OCI-LY7 (cell line): ENCODE data around the gene MARVELD3. TPM values are rescaled to one million over a fixed set of nuclear protein-coding genes. Genes with fewer than 3 reads are reported as not detected.

Experiments used
- BruUV-seq: library from RNA; stranded (reverse); fragments of 400-500 nt; replicated peaks from 2 replicates; lab custom pipeline; 2021; lab: Mats Ljungman, UMichigan
- CTCF ChIA-PET: fragments of 300-600 bp; sonication (Branson Sonifier 250); formaldehyde crosslinking; loops from one replicate; lab custom pipeline; 2022; ENCODE audit warnings: antibody characterized with exemption; ENCODE audit not compliant: unreplicated experiment; lab: Charles Lee
- POLR2A ChIA-PET: fragments of 300-600 bp; sonication (Branson Sonifier 250); formaldehyde crosslinking; loops from one replicate; lab custom pipeline; 2022; ENCODE audit warnings: antibody characterized with exemption; lab: Charles Lee
- DNase-seq: peaks from one replicate; pipeline ENCODE4 v3.0.0-alpha.2; 2015; ENCODE audit warnings: low spot score
- H2AFZ ChIP-seq: fragments of 200-600 bp; sonication (generic), shearing (Covaris generic); 2 replicates; pipeline ENCODE4 v1.6.1; 2014; ENCODE audit warnings: mild to moderate bottlenecking, antibody characterized with exemption, low read length, moderate library complexity
- H3K27ac ChIP-seq: fragments of 200-600 bp; sonication (generic); 2 replicates; pipeline ENCODE4 v1.5.1; 2014; ENCODE audit warnings: mixed run types, low read depth, mild to moderate bottlenecking, moderate library complexity, low read length, inconsistent platforms; ENCODE audit not compliant: poor library complexity, severe bottlenecking
- H3K36me3 ChIP-seq: fragments of 200-600 bp; sonication (generic); 2 replicates; pipeline ENCODE4 v1.6.1; 2014; ENCODE audit warnings: mild to moderate bottlenecking, antibody characterized with exemption, low read length, moderate library complexity, mixed read lengths; ENCODE audit not compliant: insufficient read depth
- H3K4me1 ChIP-seq: fragments of 200-600 bp; sonication (generic); 2 replicates; pipeline ENCODE4 v1.5.1; 2014; ENCODE audit warnings: mild to moderate bottlenecking, low read length; ENCODE audit not compliant: insufficient read depth, poor library complexity, severe bottlenecking
- H3K4me2 ChIP-seq: fragments of 200-600 bp; sonication (generic); 2 replicates; pipeline ENCODE4 v1.6.1; 2014; ENCODE audit warnings: mild to moderate bottlenecking, low read length
- H3K4me3 ChIP-seq: fragments of 200-600 bp; sonication (generic); 2 replicates; pipeline ENCODE4 v1.5.1; 2014; ENCODE audit warnings: mild to moderate bottlenecking, low read depth, low read length; ENCODE audit not compliant: poor library complexity, severe bottlenecking
- H3K79me2 ChIP-seq: fragments of 200-600 bp; sonication (generic); 2 replicates; pipeline ENCODE4 v1.6.1; 2016; ENCODE audit warnings: low read depth, mild to moderate bottlenecking, low read length, moderate library complexity, mixed read lengths; ENCODE audit not compliant: insufficient read depth
- H3K9me2 ChIP-seq: fragments of 200-600 bp; sonication (generic); 2 replicates; pipeline ENCODE4 v1.6.1; 2016; ENCODE audit warnings: mild to moderate bottlenecking, low read length, mixed read lengths; ENCODE audit not compliant: insufficient read depth
- H3K9me3 ChIP-seq: fragments of 200-600 bp; sonication (generic); 2 replicates; pipeline ENCODE4 v1.6.1; 2014; ENCODE audit warnings: mild to moderate bottlenecking, mixed run types, low read length, mixed read lengths
- H4K20me1 ChIP-seq: fragments of 200-600 bp; sonication (generic); 2 replicates; pipeline ENCODE4 v1.6.1; 2014; ENCODE audit warnings: mild to moderate bottlenecking, antibody characterized with exemption, low read length, moderate library complexity, mixed read lengths; ENCODE audit not compliant: insufficient read depth
- EZH2phosphoT487 ChIP-seq: fragments of 200-600 bp; sonication (generic); IDR thresholded peaks from 2 replicates; pipeline ENCODE4 v1.6.1; 2018; ENCODE audit warnings: low read depth, borderline replicate concordance, mild to moderate bottlenecking, mixed run types, antibody characterized with exemption, low read length, moderate library complexity, mixed read lengths
- intact Hi-C: fragments of 100-400 bp; cut with micrococcal nuclease; formaldehyde crosslinking; loops from one replicate; pipeline ENCODE4 v1.10.0; 2022; ENCODE audit not compliant: unreplicated experiment
- total RNA-seq, 2 experiments: library from RNA; depleted of rRNA in 1 of 2; stranded (reverse); fragments of >200 nt in 1 of 2; shearing (Covaris generic) in 1 of 2; gene quantifications; 2 replicates each; pipeline ENCODE4 v1.2.3, GENCODE V29; 2014 to 2022
- TF ChIP-seq, protein P1 (sequence below): fragments of 200-600 bp; sonication (generic); conservative IDR thresholded peaks from 2 replicates; pipeline ENCODE4 v1.5.1; 2014; ENCODE audit warnings: mild to moderate bottlenecking, antibody characterized with exemption, low read length, moderate library complexity, mixed read lengths

Gene MARVELD3
- total RNA-seq, 2 experiments from 2014 or later = not detected

DNA sequence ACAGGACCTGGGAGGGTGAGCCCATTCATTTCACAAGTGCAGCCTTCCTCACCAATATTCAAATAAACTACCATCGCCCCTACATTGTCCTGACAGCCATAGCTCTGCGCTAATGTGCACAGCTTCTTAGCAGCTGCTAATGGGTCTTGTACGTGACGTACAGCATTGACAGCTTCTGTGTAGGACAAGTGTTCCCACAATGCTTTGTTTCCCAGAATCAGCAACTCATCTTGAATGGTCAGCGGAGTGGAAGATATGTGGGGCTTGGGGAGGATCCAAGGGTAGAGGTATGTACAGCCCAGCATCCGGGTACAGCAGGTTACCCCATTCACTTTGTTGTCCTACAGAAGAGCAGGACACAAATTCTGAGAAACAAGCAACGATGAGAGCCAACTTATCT is 23.7 kb downstream of the MARVELD3 start:
- no peaks in the 10 kb centered on the region for H3K9me2 ChIP-seq
- no peak for DNase-seq
- peaks cover 21% of the 10 kb centered on the region for H3K36me3 ChIP-seq
- no peak overlapping the region for H3K27ac ChIP-seq
- no peaks in the 10 kb centered on the region for H3K9me3 ChIP-seq
- H3K4me3 ChIP-seq = no peak overlapping the region
- no peaks in the 10 kb centered on the region for H4K20me1 ChIP-seq
- no TSS peak for BruUV-seq
- intact Hi-C loops = loop anchor here (5.0 kb wide), 1 partner anchor 98 kb away; no protein-coding TSS in a partner anchor
- CTCF ChIA-PET = no interaction called here
- no peaks in the 10 kb centered on the region for H3K79me2 ChIP-seq
- TF ChIP-seq EZH2phosphoT487 = no peak
- TF ChIP-seq, protein P1, sequence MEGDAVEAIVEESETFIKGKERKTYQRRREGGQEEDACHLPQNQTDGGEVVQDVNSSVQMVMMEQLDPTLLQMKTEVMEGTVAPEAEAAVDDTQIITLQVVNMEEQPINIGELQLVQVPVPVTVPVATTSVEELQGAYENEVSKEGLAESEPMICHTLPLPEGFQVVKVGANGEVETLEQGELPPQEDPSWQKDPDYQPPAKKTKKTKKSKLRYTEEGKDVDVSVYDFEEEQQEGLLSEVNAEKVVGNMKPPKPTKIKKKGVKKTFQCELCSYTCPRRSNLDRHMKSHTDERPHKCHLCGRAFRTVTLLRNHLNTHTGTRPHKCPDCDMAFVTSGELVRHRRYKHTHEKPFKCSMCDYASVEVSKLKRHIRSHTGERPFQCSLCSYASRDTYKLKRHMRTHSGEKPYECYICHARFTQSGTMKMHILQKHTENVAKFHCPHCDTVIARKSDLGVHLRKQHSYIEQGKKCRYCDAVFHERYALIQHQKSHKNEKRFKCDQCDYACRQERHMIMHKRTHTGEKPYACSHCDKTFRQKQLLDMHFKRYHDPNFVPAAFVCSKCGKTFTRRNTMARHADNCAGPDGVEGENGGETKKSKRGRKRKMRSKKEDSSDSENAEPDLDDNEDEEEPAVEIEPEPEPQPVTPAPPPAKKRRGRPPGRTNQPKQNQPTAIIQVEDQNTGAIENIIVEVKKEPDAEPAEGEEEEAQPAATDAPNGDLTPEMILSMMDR = no peak
- no peak overlapping the region for H3K4me2 ChIP-seq
- POLR2A ChIA-PET = interaction anchor here (0.5 kb wide), 1 partner anchor 1137 kb away, joined by 5 read pairs; no protein-coding TSS in a partner anchor
- no peak overlapping the region for H2AFZ ChIP-seq
- H3K4me1 ChIP-seq = no peaks in the 10 kb centered on the region

DNA sequence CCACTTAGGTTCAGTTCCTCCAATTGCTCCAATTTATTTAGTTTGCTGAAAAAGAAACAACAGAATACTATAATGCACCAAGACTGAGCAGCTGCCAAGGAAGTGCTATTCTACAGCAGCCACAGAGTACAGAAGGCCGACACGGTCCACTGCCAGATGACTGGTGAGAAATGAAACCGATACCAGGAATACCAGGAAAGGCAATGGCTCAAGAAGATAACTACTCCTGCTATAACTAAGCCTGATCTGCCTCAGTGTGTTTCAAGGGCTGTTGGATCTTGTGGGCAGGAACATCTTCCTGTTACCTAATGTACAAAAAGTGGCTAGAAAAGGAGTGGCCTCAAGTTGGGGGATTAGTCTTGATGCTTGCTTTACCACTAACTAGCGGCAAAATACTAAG is 32.8 kb downstream of the MARVELD3 start:
- Histone ChIP-seq H3K4me1 (no peaks in the 10 kb centered on the region), H3K36me3 (peaks cover 50% of the 10 kb centered on the region), H3K27ac (no peak overlapping the region), H3K79me2 (no peaks in the 10 kb centered on the region), H3K9me3 (no peaks in the 10 kb centered on the region), H4K20me1 (no peaks in the 10 kb centered on the region), H3K9me2 (no peaks in the 10 kb centered on the region), H3K4me3 (no peak overlapping the region), H2AFZ (no peak overlapping the region), H3K4me2 (no peak overlapping the region)
- ChIA-PET POLR2A (interaction anchor here (0.9 kb wide), 1 partner anchor 39 kb away, joined by 4 read pairs; no protein-coding TSS in a partner anchor), CTCF (no interaction called here)
- TF ChIP-seq EZH2phosphoT487 = no peak
- TF ChIP-seq, protein P1 = no peak
- BruUV-seq = no TSS peak
- intact Hi-C loops = no loop called here
- no peak for DNase-seq

DNA sequence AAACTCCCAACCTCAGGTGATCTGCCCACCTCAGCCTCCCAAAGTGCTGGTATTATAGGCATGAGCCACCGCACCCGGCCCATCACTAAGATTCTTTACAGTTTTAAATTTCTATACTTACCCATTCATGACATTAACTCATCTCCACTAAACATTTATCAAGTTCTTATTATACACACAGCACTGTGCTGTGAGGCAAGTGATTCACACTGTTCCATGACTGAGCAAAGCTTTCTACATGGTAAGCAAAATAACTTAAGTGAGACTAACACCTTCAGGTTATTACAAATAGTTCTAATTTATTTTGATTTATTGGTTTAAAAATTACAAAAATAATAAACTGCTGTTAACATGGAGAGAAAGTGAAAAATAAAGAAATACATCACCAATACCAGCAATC is 33.5 kb downstream of the MARVELD3 start:
- TF ChIP-seq, protein P1 = no peak
- no peak for TF ChIP-seq EZH2phosphoT487
- H3K9me2 ChIP-seq = no peaks in the 10 kb centered on the region
- ChIA-PET POLR2A (interaction anchor here (0.7 kb wide), 1 partner anchor 1333 kb away, joined by 3 read pairs; no protein-coding TSS in a partner anchor), CTCF (no interaction called here)
- peaks cover 52% of the 10 kb centered on the region for H3K36me3 ChIP-seq
- H3K4me3 ChIP-seq = no peak overlapping the region
- no peak overlapping the region for H3K4me2 ChIP-seq
- DNase-seq = no peak
- H3K4me1 ChIP-seq = no peaks in the 10 kb centered on the region
- H4K20me1 ChIP-seq = no peaks in the 10 kb centered on the region
- no peaks in the 10 kb centered on the region for H3K9me3 ChIP-seq
- intact Hi-C loops = no loop called here
- no TSS peak for BruUV-seq
- H2AFZ ChIP-seq = no peak overlapping the region
- no peak overlapping the region for H3K27ac ChIP-seq
- H3K79me2 ChIP-seq = no peaks in the 10 kb centered on the region
